ENCODE measurements around the gene GASK1A. TPM values are rescaled to one million over a fixed set of nuclear protein-coding genes. Genes with fewer than 3 reads are reported as not detected.
"Not testable (repeated sequence)": the region's sequence is repeated elsewhere in the genome, so short reads cannot be mapped to it uniquely, and the experiment has no call there.

Gene GASK1A
- total RNA-seq, 2 donors from 2014 or later, result not detected

GRCh38 chr3:43048470-43048869, 69.4 kb downstream of the GASK1A start:
- ATAC-seq, result no peak
- no peak overlapping the region for H3K4me3 Mint-ChIP-seq
- DNase-seq, result no peak
- peaks cover 8% of the 10 kb centered on the region for H3K27me3 Mint-ChIP-seq
- no peaks in the 10 kb centered on the region for H3K4me1 Mint-ChIP-seq
- H3K36me3 Mint-ChIP-seq (ENCODE audit: low read depth), result peaks cover 2% of the 10 kb centered on the region
- H3K9me3 ChIP-seq (ENCODE audit: control insufficient read depth, low read length, poor library complexity, severe bottlenecking), result peaks cover 3% of the 10 kb centered on the region
- H3K27ac Mint-ChIP-seq, result no peak overlapping the region

GRCh38 chr3:43053291-43053690, 74.2 kb downstream of the GASK1A start:
- DNase-seq, result no peak
- Mint-ChIP-seq H3K4me3 (no peak overlapping the region), H3K27me3 (peaks cover 15% of the 10 kb centered on the region), H3K27ac (no peak overlapping the region), H3K4me1 (no peaks in the 10 kb centered on the region), H3K36me3 (ENCODE audit: low read depth) (peaks cover 5% of the 10 kb centered on the region)
- no peak for ATAC-seq
- H3K9me3 ChIP-seq (ENCODE audit: control insufficient read depth, low read length, poor library complexity, severe bottlenecking), result peaks cover 3% of the 10 kb centered on the region

- H3K4me3 Mint-ChIP-seq, result no peak overlapping the region
- H3K27me3 Mint-ChIP-seq, result peaks cover 15% of the 10 kb centered on the region
- ATAC-seq (no peak), DNase-seq (no peak)
- no peaks in the 10 kb centered on the region for H3K4me1 Mint-ChIP-seq
- peaks cover 5% of the 10 kb centered on the region for H3K36me3 Mint-ChIP-seq (ENCODE audit: low read depth)
- no peaks in the 10 kb centered on the region for H3K9me3 ChIP-seq (ENCODE audit: control insufficient read depth, low read length, poor library complexity, severe bottlenecking)
- no peak overlapping the region for H3K27ac Mint-ChIP-seq
Measured at GRCh38 chr3:43054754-43055153, 75.6 kb downstream of the GASK1A start.

GRCh38 chr3:43055393-43055792, 76.3 kb downstream of the GASK1A start:
- peaks cover 5% of the 10 kb centered on the region for H3K36me3 Mint-ChIP-seq (ENCODE audit: low read depth)
- peaks cover 3% of the 10 kb centered on the region for H3K4me1 Mint-ChIP-seq
- H3K4me3 Mint-ChIP-seq, result no peak overlapping the region
- ATAC-seq, result no peak
- no peaks in the 10 kb centered on the region for H3K9me3 ChIP-seq (ENCODE audit: control insufficient read depth, low read length, poor library complexity, severe bottlenecking)
- DNase-seq, result no peak
- no peak overlapping the region for H3K27ac Mint-ChIP-seq
- peaks cover 15% of the 10 kb centered on the region for H3K27me3 Mint-ChIP-seq

- no peaks in the 10 kb centered on the region for H3K9me3 ChIP-seq (ENCODE audit: control insufficient read depth, low read length, poor library complexity, severe bottlenecking)
- Mint-ChIP-seq H3K27me3 (peaks cover 15% of the 10 kb centered on the region), H3K36me3 (ENCODE audit: low read depth) (peaks cover 3% of the 10 kb centered on the region), H3K4me1 (peaks cover 10% of the 10 kb centered on the region), H3K4me3 (no peak overlapping the region), H3K27ac (no peak overlapping the region)
- ATAC-seq (no peak), DNase-seq (no peak)
Measured at GRCh38 chr3:43055806-43056770, 77.0 kb downstream of the GASK1A start.

GRCh38 chr3:43059456-43059855, 80.3 kb downstream of the GASK1A start:
- H3K27me3 Mint-ChIP-seq, result peaks cover 5% of the 10 kb centered on the region
- peaks cover 10% of the 10 kb centered on the region for H3K4me1 Mint-ChIP-seq
- peaks cover under 1% of the 10 kb centered on the region for H3K36me3 Mint-ChIP-seq (ENCODE audit: low read depth)
- H3K9me3 ChIP-seq (ENCODE audit: control insufficient read depth, low read length, poor library complexity, severe bottlenecking), result no peaks in the 10 kb centered on the region
- DNase-seq (no peak), ATAC-seq (no peak)
- no peak overlapping the region for H3K4me3 Mint-ChIP-seq
- no peak overlapping the region for H3K27ac Mint-ChIP-seq

GRCh38 chr3:43061101-43061895, 82.2 kb downstream of the GASK1A start:
- Mint-ChIP-seq H3K27me3 (peaks cover 6% of the 10 kb centered on the region), H3K4me1 (peaks cover 10% of the 10 kb centered on the region), H3K4me3 (no peak overlapping the region), H3K36me3 (ENCODE audit: low read depth) (no peaks in the 10 kb centered on the region), H3K27ac (no peak overlapping the region)
- H3K9me3 ChIP-seq (ENCODE audit: control insufficient read depth, low read length, poor library complexity, severe bottlenecking), result no peaks in the 10 kb centered on the region
- no peak for DNase-seq
- ATAC-seq, result no peak

GRCh38 chr3:43062040-43062563, 83.0 kb downstream of the GASK1A start:
- H3K36me3 Mint-ChIP-seq (ENCODE audit: low read depth), result no peaks in the 10 kb centered on the region
- no peak overlapping the region for H3K4me3 Mint-ChIP-seq
- peaks cover 10% of the 10 kb centered on the region for H3K4me1 Mint-ChIP-seq
- no peaks in the 10 kb centered on the region for H3K9me3 ChIP-seq (ENCODE audit: control insufficient read depth, low read length, poor library complexity, severe bottlenecking)
- H3K27me3 Mint-ChIP-seq, result peaks cover 6% of the 10 kb centered on the region
- ATAC-seq (no peak), DNase-seq (no peak)
- H3K27ac Mint-ChIP-seq, result no peak overlapping the region

- Mint-ChIP-seq H3K27ac (no peak overlapping the region), H3K36me3 (ENCODE audit: low read depth) (no peaks in the 10 kb centered on the region), H3K4me1 (peaks cover 10% of the 10 kb centered on the region), H3K27me3 (peaks cover 6% of the 10 kb centered on the region), H3K4me3 (no peak overlapping the region)
- H3K9me3 ChIP-seq (ENCODE audit: control insufficient read depth, low read length, poor library complexity, severe bottlenecking), result no peaks in the 10 kb centered on the region
- DNase-seq (no peak), ATAC-seq (no peak)
Measured at GRCh38 chr3:43062564-43063040, 83.5 kb downstream of the GASK1A start.

GRCh38 chr3:43063114-43063513, 84.0 kb downstream of the GASK1A start:
- peaks cover 10% of the 10 kb centered on the region for H3K4me1 Mint-ChIP-seq
- H3K27ac Mint-ChIP-seq, result no peak overlapping the region
- no peak overlapping the region for H3K4me3 Mint-ChIP-seq
- H3K36me3 Mint-ChIP-seq (ENCODE audit: low read depth), result no peaks in the 10 kb centered on the region
- no peaks in the 10 kb centered on the region for H3K9me3 ChIP-seq (ENCODE audit: control insufficient read depth, low read length, poor library complexity, severe bottlenecking)
- peaks cover 6% of the 10 kb centered on the region for H3K27me3 Mint-ChIP-seq
- no peak for ATAC-seq
- no peak for DNase-seq

- not testable (repeated sequence) for H3K9me3 ChIP-seq (ENCODE audit: control insufficient read depth, low read length, poor library complexity, severe bottlenecking); DNase-seq; H3K4me1 Mint-ChIP-seq; ATAC-seq; H3K4me3 Mint-ChIP-seq; H3K27me3 Mint-ChIP-seq; H3K36me3 Mint-ChIP-seq (ENCODE audit: low read depth); H3K27ac Mint-ChIP-seq
Measured at GRCh38 chr3:43070670-43071069, 91.6 kb downstream of the GASK1A start.

GRCh38 chr3:43071313-43071893, 92.3 kb downstream of the GASK1A start:
- ATAC-seq, result no peak
- DNase-seq, result peak in 1 of 3 donors; percentile 15
- Mint-ChIP-seq H3K27ac (no peak overlapping the region), H3K27me3 (peaks cover 8% of the 10 kb centered on the region), H3K4me1 (no peaks in the 10 kb centered on the region), H3K4me3 (no peak overlapping the region), H3K36me3 (ENCODE audit: low read depth) (no peaks in the 10 kb centered on the region)
- H3K9me3 ChIP-seq (ENCODE audit: control insufficient read depth, low read length, poor library complexity, severe bottlenecking), result no peaks in the 10 kb centered on the region

GRCh38 chr3:43072361-43072760, 93.2 kb downstream of the GASK1A start:
- DNase-seq, result no peak
- Mint-ChIP-seq H3K27me3 (peaks cover 8% of the 10 kb centered on the region), H3K27ac (no peak overlapping the region), H3K36me3 (ENCODE audit: low read depth) (no peaks in the 10 kb centered on the region), H3K4me1 (no peaks in the 10 kb centered on the region), H3K4me3 (no peak overlapping the region)
- no peak for ATAC-seq
- no peaks in the 10 kb centered on the region for H3K9me3 ChIP-seq (ENCODE audit: control insufficient read depth, low read length, poor library complexity, severe bottlenecking)

Measured in T-helper 17 cell (primary cell).